Activated T-cell treated with anti-CD3 and anti-CD28 coated beads for 48 hours (primary cell): ENCODE results near the gene ATXN1.

ENCODE experiments used
- DNase-seq: peaks from one replicate; pipeline ENCODE4 v3.0.0-alpha.2; 2020; ENCODE audit warnings: low read depth

Gene ATXN1

GRCh38 chr6:16496991-16497801, 264.1 kb downstream of the ATXN1 start:
- no peak for DNase-seq

GRCh38 chr6:16496210-16496609, 265.1 kb downstream of the ATXN1 start:
- DNase-seq: no peak

- DNase-seq: no peak
Observed at GRCh38 chr6:16494793-16495192, 266.5 kb downstream of the ATXN1 start.

- DNase-seq: no peak
Observed at GRCh38 chr6:16493802-16494201, 267.5 kb downstream of the ATXN1 start.

- DNase-seq: no peak
Observed at GRCh38 chr6:16493112-16493511, 268.1 kb downstream of the ATXN1 start.

DNA sequence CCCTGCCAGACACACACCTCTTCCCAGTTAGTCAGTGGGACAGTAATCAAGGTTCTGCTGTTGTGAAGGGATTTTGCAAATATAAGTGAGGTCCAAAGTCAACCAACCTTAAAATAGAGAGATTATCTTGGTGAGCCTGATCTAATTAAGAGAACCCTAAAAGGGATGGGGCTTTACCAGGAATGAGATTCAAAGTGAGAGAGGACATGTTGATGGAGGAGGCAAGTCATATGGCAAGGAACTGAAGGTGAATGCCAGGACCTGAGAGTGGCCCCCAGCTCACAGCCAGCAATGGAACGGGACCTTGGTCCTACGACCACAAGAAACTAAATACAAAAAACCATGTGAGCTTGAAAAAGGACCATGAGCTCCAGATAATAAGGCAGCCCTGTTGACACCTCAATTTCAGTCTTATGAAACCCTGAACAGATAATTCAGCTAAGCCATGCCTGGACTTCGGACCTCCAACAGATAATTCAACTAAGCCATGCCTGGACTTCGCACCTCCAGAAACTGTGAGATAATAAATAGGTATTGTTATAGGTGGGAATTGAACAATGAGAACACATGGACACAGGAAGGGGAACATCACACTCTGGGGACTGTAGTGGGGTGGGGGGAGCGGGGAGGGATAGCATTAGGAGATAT, 269.5 kb downstream of the ATXN1 start:
- no peak for DNase-seq

GRCh38 chr6:16490616-16491015, 270.6 kb downstream of the ATXN1 start:
- DNase-seq: no peak

DNA sequence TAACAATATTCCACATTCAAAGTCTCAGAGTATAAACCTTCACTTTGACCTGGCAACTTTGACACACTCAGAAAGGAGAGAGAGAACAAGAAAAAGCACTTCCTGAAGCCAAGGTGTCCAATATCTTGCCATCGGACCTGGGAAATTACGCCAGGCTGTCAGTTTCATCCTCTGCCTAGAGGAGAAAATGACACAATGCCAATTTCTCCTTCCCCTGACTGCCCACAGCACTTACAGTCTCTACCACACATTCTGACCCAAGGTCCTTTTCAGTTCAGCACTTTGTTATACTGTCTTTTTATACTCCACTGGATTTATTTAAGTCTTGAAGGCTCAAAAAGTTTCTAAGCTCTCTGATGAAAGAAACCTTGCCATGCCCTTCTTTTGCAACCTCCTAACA, 272.4 kb downstream of the ATXN1 start:
- no peak for DNase-seq

DNA sequence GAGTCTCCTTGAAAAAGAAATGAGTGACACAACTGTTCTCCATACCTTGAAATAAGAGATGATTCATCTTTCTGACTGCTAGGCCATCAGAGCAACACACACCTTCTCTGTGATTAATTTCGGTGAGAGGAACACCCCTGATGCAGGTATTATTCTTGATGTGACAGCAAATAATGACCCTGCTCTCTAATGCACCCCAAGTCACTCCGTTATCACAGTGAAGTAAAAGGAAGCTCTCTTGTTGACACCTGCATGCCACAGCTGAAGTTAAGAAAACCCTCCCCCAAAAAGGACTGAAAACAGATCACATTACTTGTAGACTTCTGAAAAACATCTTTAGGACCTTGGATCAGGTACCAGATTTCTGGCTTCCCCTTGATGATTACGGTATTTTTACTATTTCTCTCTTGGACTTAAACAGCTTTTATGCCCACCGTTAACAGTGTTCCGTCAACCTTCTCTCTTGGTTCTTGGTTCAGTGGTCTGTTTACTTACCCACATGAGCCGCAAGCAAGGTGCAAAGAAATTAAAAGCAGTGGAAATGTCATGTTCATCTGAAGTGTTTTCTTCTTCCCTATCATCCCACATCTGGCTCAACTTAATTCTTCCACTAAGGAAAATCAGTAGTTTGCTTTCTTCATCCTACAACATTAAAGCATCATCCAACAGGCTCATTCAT, 273.1 kb downstream of the ATXN1 start:
- DNase-seq: no peak

DNA sequence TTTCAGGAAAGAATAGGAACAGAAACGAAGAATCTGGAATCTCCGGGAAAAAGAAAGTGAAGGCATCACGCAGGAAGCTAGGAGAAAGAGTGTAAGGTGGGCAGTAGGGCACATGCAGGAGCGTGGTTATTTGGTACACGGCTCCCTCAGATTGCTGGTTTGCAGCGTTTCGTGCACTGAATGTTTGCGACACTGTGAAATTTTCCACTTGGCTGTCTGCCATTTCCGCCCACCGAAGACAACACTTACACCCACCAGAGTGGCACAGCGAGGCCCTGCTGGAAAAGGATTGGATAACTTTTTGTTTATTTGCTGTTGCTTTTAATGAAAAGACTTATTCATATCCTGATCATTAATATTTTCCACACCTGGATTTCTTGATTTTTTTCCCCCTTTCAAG, 274.6 kb downstream of the ATXN1 start:
- no peak for DNase-seq

DNA sequence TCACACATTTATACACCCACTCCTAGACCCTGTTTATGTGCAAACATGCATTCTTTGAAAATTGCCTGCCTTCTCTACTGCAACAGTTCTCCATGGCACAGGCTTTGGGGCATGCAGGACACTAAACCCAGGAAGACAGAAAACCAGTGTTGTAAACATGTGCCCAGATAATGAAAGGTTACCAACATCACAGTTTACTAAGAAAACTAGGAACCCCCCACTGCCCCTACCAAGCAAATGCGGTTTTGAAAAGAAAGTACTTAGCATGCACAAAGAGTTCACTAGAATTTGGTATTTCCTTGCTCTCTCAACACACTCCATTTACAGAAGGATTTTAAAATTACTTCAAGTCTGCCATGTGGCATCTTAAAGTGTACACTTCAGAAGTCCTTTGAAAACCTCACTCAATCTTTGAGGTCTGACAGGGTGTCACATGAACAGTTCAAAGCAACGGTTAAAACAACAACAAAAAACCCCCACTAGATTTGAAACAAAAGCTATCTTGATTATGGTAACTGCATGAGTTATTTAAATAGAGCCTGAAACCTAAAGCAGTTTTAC, 277.9 kb downstream of the ATXN1 start:
- no peak for DNase-seq

GRCh38 chr6:16482702-16483314, 278.5 kb downstream of the ATXN1 start:
- no peak for DNase-seq

GRCh38 chr6:16481697-16482399, 279.4 kb downstream of the ATXN1 start:
- no peak for DNase-seq

DNA sequence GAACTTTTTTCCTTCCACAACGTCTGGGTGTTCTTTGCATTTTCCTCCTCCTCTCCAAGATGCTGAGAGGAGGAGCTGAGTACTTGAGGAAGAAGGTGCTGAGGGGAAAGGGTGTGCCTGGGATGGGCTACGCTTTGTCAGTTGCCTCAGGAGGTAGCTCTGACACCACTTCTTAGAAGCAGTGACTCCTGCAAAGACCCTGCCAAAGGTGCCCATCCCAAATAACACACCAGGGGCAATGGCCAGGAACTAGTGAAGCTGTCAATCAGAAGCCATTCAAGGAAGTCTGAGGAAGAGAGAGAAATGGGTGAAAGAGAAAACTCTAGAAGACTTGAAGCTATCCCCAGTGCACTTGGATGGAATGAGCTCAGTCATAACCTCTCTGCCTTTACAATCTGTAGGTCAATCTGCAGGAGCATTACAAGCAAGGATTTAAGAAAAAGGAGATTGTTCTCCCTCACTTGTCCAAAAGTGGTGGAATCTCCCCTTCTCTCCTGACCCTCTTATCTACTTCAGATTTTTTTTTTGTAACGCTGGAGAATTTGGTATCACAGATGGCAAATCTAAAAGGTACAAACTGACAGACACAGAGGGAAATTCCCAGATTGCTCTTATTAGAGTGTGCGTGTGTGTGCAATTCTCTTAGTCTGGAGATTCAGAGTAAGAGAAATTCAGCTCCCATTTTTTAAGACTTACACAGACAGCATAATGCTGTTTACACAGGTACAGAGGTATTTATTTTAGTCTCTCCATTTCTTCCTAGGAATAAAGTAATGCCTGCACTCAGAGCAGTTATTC, 280.3 kb downstream of the ATXN1 start:
- DNase-seq: no peak

GRCh38 chr6:16477367-16478149, 283.7 kb downstream of the ATXN1 start:
- DNase-seq: no peak

DNA sequence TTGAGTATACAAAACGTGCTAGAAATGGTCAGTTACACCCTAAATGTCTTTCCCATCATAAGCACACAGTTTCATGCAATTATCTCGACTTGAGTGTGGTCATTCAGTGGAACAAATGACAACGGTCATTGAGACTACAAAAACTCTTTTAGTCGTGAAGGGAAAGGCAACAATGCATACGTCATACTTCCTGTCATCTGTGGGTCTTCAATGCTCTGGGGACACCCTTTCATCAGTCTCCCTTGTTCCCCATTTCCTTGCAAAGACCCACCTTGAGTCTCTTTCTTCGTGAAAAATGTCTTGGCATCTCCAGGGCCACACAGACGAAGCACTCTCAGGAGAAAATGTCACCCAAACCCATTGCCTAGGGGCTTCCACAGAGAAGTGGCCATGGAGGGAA, 284.4 kb downstream of the ATXN1 start:
- DNase-seq: no peak

- no peak for DNase-seq
Observed at GRCh38 chr6:16475494-16475781, 285.8 kb downstream of the ATXN1 start.

- DNase-seq: no peak
Observed at GRCh38 chr6:16474772-16475493, 286.3 kb downstream of the ATXN1 start.

DNA sequence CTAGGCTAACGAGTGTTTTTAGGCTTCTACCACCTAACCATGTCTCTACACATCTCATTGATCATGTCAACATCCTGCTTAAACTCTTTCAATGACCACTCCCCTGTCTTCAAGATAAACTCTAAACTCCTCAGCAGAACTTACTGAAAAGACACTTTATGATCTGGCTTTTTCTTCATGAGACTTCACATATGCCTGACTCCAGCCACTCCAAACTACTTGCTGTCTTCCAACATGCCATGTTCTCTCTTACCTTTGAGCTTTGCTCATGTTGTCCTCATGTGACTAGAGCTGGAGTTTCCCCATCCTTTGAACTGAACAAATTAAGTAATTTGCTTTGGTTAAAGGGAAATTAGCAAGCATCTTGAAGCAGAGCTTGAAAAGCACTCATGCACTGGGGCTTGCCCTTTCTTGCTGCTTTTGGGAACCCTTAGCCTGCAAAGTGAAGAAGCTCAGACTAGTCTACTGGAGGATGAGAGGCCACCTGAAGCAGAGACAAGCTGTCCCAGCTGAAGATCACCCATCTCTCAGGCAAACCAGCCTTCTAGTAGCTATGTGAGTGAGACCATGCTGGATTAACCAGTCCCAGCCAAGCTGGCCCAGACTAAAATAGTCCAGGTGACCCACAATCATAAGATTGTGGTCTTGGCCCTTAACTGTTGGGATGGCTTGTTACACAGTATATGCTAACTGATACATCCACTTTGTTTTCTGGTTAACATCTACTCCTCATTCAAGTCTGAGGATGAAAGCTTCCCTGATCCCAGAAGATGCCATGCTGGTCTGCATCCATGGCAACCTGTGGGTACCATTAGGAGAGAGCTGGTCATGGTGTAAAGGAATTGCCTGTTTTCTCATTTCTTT, 287.1 kb downstream of the ATXN1 start:
- no peak for DNase-seq
